ENCODE measurements around the gene SLC7A6.

Gene SLC7A6

DNA sequence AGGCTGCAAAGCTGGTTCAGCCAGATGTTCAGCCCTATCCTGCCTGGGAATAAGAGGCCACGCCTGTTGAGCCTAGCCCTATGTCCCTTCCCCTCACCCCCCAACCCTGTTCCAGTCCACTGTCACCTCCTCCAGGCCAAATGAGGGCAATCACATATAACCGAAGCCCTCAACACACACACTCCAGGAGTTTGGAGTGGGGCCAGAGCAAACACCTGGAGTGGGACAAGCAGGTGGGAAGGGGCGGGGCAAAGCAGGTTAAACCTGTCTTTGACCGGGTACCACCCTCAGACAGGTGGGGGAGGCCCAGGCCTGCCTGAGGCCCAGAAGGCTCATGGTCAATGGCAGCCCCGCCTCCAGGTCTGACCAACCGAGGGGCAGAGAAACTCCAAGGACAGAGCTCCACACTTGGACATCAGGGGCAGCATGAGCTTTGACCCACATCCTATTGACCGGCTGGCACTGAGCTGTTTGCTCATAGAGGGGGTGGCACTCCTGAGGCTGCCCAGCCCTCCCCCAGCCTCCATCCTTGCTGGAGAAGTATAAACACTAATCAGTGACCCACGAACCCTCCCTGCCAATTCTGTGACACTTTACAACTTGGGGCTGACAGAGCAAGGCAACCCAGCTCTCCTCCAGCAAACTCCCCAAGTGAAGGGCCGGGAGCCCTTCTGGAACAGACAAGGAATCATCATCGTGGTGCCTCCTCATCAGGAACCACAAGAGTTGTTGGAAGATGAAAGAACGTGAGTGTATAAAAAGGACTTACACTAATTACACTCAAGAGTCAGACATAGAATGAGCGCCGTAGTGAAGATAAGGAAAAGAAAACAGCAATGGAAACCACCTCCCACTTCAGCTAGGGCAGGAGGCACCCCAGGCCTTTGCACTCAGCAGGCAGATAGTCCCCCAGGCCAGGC is 29.9 kb upstream of the SLC7A6 start:
- no peak for DNase-seq

DNA sequence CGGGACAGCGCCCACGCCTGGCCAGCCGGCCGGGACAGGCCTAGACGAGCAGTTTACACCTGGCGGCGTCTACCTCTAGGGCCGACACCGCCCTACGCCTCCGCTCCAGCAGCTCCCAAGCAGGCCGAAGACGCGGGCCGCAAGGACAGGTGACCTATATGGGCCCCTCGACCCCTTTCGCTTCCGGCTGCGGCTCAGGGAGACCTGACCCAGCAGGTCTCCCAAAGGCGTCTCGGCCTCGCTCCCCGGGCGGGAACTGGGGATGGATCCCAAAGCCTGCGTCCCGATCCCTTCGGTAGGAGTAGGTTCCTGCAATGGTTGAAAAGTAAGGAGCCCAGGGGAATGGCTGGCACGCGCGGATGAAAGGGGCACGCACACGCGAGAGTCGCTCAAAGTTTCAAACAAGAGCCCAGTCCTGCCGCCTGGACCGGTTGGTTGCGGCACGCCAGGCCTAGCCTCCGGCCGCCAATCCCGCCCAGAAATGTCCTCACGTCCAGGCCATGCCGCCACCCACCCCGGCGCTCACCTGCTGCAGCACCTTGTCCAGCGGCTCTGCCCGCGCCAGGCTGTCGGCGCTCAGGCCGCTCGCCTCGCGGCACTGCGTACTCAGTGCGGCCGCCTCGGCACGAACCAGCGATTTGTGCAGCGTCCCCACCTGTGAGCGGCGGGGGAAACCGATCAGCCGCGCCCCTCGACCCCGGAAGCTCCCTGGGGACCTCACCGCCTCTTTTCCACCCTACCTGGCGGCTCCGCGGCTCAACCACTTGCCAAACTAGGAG is 29.0 kb upstream of the SLC7A6 start:
- no peak for DNase-seq

DNA sequence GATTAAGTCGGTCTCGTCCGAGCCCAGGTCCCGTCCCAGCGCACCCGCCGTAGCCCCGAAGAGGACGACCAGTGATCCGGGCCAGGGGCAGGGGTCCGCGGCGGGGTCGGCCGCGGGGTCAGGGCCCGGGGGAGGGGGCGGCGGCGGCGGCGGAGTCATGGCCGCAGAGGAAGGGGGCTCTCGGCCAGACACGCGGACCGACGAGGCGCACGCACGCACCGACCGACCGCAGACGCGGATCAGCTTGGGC is 28.5 kb upstream of the SLC7A6 start, which contains the start of gene ESRP2:
Gene ESRP2 (minus strand): TSS at position 241 of the 250 bp plus-strand sequence. CDS start 82 bp downstream, at position 159.
- peak in 1 of 56 donors; percentile 58 for DNase-seq

DNA sequence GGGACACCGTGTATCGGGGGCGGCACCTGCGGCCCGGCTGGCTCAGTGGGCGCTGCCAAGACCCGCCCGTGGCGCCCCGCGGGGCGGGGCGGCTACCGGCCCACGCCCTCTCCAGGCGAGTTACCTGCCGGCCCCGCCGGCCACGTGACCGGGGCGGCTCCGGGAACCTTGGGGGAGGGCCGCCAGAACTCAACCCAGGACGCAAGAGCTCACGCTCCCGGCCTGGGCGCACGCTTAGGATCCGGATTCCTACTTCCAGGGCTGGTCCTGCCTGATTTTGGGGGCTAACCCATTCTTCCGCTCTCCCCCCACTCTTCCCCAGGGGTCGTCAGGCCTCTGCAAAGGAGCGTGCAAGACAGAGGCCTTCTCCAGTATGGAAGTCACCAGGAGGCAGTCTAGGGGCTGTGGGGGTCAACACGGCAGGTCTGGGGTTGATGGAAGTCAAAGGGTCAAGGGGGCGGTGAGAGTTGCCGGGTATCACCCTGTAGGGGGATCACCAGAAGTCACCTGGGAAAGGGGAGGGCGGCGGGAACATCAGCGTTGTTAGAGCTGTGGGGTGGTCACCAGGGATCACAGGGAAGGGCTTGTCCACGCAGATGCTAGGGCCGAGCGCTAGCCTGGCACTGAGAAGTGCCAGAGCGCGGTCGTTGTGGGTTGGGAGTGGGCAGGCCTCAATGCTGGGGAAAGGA is 28.0 kb upstream of the SLC7A6 start:
- DNase-seq = peak in 1 of 56 donors; percentile 58

DNA sequence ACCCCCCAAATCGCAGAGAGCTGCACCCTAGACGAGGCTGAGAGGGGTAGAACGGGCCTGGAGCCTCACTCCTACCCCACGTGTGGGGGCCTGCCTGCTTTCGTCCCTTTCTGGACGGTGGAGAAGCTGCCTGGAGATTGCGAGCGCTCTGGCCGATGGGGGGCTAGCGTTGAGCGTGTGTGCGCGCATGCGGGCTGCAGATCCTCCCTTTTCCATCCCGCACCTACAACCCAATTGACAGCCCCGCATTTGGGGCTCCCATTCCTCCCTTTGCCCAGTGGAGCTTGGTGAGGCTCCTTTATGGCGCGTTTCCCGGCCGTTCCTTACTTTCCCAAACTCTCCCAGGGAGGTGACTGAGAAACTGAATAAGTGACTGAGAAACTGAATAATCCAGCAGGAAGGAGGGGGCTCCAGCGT is 27.5 kb upstream of the SLC7A6 start:
- peak in 3 of 56 donors; percentile 39 to 57 (median 52) for DNase-seq

DNA sequence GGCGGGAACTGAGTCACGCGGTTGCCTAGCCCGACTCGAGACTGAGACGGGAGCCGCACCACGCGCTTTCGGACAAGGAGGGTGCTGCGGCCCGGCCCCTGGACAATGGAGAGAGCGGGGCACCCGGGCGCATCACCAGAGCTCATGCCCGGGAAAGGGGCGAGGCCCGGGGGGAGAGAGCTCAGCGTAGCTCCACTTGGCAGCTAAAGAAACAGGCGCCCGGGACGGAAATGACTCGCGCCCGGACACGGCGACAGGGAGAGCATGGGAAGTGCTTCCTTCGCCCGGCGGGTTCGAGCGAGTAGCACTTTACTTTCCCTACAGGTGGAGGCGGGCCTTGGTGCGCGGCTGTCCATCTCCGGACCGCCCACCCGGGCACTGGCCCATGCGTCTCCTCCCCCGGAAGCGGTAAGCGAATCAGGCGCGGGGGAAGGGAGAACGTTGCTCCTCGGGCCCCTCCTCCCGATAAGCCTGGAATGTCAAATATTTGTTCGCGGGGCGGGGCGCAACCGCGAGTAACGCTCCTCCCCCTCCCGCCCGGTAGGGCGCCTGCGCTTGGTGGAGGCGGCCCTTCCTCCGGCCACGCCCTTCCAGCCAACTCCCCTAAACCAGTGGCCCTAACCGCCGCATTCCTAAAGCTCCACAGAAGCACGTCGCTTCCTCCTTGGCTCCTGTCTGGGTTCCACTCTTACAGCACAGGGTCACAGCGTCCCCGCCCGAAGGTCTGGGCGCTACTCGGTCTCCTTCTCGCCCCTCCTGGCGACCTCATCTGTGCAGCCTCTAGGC is 26.9 kb upstream of the SLC7A6 start:
- DNase-seq = peak in 55 of 56 donors; percentile 64 to 96 (median 90)

DNA sequence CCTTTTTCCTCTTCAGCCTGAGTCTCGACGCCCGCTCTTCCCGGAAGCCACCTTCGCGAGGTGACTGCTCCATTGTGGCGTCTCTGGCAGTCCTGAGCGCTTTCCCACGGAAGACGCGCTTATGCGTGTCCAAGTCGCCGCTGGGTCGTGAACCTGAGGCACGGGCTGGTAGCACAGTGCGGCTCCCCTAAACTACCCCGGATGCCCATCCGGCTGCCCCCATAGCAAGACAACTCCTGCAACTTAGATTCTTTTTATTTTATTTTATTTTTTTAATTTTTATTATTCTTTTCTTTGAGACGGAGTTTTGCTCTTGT is 26.3 kb upstream of the SLC7A6 start:
- no peak for DNase-seq

DNA sequence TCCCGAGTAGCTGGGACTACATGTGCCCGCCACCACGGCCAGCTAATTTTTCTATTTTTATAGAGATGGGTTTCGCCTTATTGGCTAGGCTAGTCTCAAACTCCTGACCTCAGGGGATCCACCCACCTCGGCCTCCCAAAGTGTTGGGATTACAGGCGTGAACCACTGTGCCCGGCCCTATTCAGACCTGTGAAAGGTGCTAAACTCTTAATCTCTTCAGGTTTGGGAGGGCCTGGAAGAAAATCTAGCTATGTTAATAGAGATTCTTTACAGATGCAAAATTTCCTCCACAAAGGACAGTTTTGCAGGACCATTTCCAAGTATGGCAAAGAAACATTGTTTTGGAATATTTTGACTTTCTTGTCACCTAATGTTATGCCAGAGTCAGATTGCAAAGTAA is 22.2 kb upstream of the SLC7A6 start:
- no peak for DNase-seq

DNA sequence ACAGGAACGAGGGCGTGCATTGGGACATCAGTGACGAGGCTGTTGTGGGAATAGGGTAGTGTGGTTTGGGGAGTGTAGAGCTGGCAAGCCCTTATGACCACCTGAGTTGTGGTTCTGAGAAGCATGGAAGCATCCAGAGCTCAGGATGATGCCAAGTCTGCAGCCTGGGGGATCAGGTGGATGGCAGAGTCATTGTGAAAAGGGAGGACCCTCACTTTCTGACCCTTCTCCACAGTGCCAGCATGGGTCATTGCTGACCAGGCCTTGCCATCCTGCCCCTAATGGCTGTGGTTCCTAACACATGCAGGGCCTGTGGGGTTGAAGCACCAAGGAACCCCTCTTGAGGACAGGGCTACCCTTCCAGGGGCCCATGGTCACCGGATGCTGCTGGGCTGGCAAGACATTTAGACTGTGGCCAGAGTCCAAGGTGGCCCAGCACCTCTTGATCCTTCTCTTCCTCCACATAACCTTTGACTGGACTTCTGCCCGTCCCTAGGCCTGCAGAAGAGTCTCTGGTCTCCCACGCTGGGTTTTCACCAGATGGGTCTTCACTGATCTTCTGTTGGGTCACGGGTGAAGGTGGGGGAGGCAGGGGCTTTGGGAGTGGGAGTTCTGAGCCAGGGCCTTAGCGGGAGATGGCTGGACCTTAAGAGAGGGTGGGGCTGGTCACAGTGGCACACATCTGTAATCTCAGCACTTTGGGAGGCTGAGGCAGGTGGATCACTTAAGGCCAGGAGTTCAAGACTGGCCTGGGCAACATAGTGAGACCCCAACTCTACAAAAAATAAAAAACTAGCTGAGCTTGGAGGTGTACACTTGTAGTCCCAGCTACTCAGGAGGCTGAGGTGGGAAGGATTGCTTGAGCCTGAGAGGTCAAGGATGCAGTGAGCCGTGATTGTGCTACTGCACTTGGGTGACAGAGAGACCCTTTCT is 21.1 kb upstream of the SLC7A6 start:
- no peak for DNase-seq

DNA sequence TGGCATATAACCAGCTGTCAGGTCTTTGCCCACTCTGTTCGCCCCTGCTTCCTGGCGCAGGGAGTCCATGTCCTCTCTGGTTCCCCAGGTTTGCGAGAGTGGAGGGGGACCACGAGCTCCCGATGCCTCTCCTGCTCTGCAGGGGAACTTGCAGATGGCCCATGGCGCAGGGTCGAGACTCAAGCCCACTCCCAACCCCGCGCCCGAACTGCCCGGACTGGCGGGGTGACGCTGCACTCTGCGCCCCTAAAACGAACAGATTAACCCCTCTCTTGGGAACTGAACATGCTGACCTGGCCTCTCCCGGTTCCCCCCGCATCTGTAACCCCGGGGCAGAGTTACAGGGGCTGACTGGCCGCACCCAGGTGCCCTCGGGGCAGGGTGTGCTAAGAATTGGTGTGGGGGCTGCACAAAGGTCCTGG is 19.8 kb upstream of the SLC7A6 start:
- DNase-seq = peak in 1 of 56 donors; percentile 43

DNA sequence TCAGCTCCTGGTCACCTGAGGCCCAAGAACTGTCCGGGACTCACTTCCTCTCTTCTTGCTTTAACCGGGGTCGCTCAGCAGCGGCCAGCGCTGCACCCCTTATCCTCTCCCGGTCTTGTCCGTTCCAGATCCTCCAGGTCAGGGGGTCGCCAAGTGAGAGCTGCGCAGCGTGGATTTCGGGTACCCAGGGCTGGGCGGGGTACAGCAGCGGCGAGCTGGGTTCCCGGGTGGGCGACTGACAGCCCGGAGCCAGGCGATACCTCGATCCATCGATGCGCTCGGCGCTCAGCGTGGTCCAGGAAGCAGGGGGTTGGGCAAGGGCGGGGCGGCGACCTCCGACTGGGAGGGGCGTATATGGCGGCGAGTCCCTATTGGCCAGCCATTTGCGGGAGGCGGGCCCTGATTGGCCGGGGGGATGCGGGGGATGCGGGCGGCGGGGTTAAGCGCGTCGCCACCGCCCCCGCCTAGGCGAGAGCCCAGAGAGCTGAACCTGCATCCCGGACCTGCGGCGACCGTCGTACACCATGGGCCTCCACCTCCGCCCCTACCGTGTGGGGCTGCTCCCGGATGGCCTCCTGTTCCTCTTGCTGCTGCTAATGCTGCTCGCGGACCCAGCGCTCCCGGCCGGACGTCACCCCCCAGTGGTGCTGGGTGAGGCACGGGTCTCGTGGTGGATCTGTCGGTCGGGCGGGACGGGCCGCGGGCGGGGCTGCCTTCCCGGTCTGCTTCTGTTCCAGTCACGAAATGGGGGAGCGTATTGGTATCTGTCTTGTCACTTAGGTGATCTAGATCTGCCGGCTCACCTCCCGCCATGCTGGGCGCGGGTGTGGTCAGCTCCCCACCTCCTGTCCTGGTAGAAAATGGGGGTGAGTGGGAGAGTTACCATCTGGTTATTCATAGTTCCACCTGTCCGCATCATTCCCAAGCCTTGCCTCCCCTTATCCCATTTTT is 19.1 kb upstream of the SLC7A6 start, which contains the start of gene PLA2G15:
Gene PLA2G15 (plus strand): TSS at position 471 of the 951 bp plus-strand sequence. CDS start 54 bp downstream, at position 525.
- peak; percentile 63 to 97 (median 92) for DNase-seq

DNA sequence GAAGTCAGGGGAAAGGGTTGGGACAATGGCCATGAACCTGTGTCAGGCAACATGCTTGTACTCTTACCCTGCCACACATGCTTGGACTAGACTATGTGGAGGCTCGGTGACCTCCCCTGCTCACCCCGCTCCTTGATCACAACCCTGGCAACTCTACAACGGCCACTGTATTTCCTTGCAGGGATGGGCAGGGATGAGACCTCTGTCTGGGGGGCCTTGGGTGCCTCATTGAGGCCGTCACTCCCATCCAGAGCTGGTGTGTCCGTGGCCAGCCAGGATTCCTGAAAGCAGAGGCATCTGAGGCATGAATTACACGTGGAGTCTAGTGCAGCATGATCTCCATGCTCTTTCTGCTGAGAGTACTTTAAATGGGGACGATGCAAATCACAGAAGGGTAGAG is 18.2 kb upstream of the SLC7A6 start:
- DNase-seq = no peak

DNA sequence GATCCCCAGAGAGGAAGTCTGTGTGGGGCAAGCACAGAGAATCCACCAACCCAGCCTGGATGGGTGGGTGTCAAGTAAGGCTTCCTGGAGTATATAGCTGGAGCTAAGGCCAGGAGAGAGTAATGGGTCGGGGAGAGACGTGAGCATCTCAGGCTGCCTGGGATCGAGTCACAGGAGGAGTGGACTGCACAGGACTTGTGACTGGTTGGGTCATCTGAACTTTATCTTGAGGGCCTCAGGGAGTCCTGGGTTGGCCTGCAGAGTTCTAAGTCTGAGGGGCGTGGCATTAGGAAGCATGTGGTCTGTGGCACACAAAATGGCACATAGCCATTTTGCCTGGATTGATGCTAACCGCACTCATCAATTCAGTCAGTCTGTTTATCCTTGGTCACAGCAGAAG is 17.7 kb upstream of the SLC7A6 start:
- no peak for DNase-seq

DNA sequence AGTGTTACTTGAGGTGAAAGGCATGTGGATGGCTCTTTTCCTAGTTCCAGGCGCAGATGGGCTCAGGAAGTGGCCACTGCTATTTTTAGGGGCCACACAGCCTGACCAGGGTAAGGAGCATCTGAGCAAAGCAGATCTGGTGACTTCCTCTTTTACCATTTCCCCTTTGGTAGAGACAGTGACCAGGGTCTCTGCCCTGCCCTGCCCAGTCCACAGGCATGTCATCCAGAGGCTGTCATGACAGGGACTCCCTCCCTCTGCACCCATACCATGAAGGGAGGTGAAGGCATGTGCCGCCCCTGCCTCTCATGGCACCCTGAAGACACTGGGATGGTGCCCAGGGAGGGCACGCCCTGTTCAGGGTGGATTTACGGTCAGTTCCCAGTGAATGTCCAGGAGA is 16.9 kb upstream of the SLC7A6 start:
- DNase-seq = peak in 4 of 56 donors; percentile 5 to 26 (median 20)

DNA sequence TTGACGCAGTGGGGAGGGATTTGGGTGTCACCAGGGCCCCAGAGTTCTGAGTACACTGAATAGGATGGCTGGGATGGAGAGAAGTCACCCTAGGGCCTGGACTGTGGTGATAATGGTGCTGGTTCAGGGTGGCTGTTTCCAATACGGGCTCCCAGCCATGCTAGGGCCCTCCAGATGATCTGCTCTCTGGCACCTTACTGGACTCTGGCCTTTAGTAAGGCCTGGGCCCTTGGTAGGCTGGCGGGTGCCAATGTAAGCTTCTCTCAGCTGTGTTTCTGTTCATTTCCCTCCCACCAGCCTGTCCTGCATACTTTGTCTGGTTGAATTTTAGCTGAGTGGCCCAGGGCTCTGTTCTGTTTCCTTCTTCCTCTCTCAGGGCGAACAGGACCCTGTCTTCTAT is 16.4 kb upstream of the SLC7A6 start:
- DNase-seq = no peak

DNA sequence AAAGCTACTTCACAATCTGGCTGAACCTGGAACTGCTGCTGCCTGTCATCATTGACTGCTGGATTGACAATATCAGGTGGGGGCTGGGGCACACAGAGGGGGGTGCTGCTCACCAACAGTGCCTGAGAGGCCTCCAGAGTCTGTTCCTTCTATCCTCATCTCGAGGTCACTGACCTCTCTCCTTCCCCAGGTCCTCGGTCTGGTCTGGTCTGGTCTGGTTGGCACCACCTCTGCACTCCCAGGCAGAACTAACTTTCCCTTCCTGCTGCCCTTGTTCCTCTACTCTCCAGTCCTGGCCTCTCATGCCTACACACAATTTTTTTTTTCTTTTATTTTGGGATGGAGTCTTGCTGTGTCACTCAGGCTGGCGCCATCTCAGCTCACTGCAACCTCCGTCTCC is 15.0 kb upstream of the SLC7A6 start:
- no peak for DNase-seq

DNA sequence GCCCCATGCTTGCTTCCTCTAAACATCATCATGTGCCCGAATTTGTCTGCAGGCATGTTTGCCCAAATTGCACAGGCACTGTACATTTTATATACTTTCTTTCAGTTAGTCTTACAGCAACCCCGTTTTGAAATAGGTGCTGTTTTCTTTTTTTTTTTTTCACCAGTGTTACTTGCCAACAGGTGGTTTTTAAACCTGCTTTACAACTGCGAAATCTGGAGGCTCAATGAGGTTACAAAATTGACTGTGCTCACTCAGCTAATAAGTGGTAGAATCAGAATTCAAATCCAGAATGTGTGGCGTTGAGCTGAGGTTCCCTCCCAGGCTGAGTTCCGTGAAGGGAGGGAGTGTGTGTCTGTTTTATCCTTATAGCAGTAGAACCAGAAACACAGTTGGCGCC is 13.4 kb upstream of the SLC7A6 start:
- DNase-seq = no peak

DNA sequence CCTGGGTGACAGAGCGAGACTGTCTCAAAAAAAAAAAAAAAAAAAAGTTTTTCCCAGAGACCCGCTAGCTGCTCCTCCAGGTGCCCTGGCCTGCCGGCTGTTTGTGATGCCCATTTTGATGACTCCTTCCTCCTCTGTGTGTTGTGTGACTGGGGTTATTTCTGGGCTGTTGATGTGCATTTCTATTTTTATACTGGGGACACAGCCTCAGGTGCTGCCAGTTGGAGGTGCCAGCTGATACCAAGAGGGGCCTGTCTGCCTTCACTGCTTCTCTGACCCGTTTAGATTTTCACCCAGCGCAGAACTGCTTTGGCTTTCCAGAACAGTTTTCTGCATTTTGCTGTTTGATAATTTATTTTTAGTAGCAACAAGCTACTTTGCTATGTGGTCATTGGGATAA is 12.5 kb upstream of the SLC7A6 start:
- no peak for DNase-seq

DNA sequence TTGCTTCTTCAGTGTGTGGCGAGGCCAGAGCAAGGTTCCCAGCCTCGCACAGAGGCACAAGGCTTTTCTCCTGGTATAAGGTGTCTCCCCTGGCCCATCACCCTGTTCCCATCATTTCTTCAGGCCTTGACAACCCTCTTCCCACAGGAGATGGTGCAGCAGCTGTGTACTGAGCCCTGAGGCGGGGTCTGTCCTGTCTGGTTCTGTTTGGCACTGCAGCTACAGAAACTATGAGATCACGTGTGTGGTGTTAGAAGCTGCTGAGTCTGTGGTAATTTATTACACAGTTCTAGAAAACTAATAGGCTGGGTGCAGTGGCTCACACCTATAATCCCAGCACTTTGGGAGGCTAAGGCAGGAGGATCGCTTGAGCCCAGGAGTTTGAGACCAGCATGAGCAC is 11.9 kb upstream of the SLC7A6 start:
- DNase-seq = no peak

Data from nucleus accumbens (tissue), 56 donors.